ENCODE data around the gene CUEDC2.

CUEDC2 gene

GRCh38 chr10:102432162-102432950, at the start of gene CUEDC2:
Gene CUEDC2, minus strand, starts transcription at chr10:102432574. Its CDS starts 7,386 bp downstream, at chr10:102425188.
- peak; percentile 99 for DNase-seq

GRCh38 chr10:102480396-102480795, 48.0 kb upstream of the CUEDC2 start:
- DNase-seq: no peak

GRCh38 chr10:102479651-102480050, 47.3 kb upstream of the CUEDC2 start:
- DNase-seq: no peak

- no peak for DNase-seq
Measured at GRCh38 chr10:102476466-102477141, 44.2 kb upstream of the CUEDC2 start.

GRCh38 chr10:102475451-102476040, 43.2 kb upstream of the CUEDC2 start:
- no peak for DNase-seq

GRCh38 chr10:102473445-102474331, 41.3 kb upstream of the CUEDC2 start:
- DNase-seq: no peak

- DNase-seq: no peak
Measured at GRCh38 chr10:102470579-102471546, 38.5 kb upstream of the CUEDC2 start.

GRCh38 chr10:102468683-102469082, 36.3 kb upstream of the CUEDC2 start:
- DNase-seq: no peak

- DNase-seq: no peak
Measured at GRCh38 chr10:102467971-102468438, 35.6 kb upstream of the CUEDC2 start.

- DNase-seq: no peak
Measured at GRCh38 chr10:102467318-102467717, 34.9 kb upstream of the CUEDC2 start.

- DNase-seq: no peak
Measured at GRCh38 chr10:102465466-102465865, 33.1 kb upstream of the CUEDC2 start.

- no peak for DNase-seq
Measured at GRCh38 chr10:102463983-102464382, 31.6 kb upstream of the CUEDC2 start.

GRCh38 chr10:102462512-102463054, 30.2 kb upstream of the CUEDC2 start:
- no peak for DNase-seq

- DNase-seq: peak; percentile 85
Measured at GRCh38 chr10:102461187-102462054, 29.0 kb upstream of the CUEDC2 start.

- DNase-seq: no peak
Measured at GRCh38 chr10:102460836-102461186, 28.4 kb upstream of the CUEDC2 start.

- no peak for DNase-seq
Measured at GRCh38 chr10:102458656-102459055, 26.3 kb upstream of the CUEDC2 start.

- DNase-seq: no peak
Measured at GRCh38 chr10:102457591-102458150, 25.3 kb upstream of the CUEDC2 start.

- no peak for DNase-seq
Measured at GRCh38 chr10:102455893-102456471, 23.6 kb upstream of the CUEDC2 start.
